Karpas-422 (cell line): ENCODE data around the gene MMP12. TPM values are rescaled to one million over a fixed set of nuclear protein-coding genes. Genes with fewer than 3 reads are reported as not detected.

ENCODE experiments used
- small RNA-seq: library from RNA; depleted of rRNA; stranded (forward); fragments of <200 nt; gene quantifications from one replicate; pipeline ENCODE3, GENCODE V24; 2014
- total RNA-seq: library from RNA; depleted of rRNA; stranded (reverse); fragments of >200 nt; shearing (Covaris generic); gene quantifications from 2 replicates; pipeline ENCODE4 v1.2.3, GENCODE V29; 2014; ENCODE audit warnings: low replicate concordance; rRNA removed

Gene MMP12
- total RNA-seq, 1 experiment from 2014 or later = not detected

Small RNA genes lying within 50 kb of the gene (small RNA-seq; reads per million reads assigned to genes)
- not detected for gene RNU7-159P

Other genes starting within 250 kb of the MMP12 start
- not detected in 2 replicates for gene MMP20, start 249.7 kb downstream of the MMP12 start, total RNA-seq
- not detected in 2 replicates for gene MMP27, start 169.2 kb downstream of the MMP12 start, total RNA-seq
- not detected in 2 replicates for gene MMP8, start 150.0 kb downstream of the MMP12 start, total RNA-seq
- gene MMP10, start 94.4 kb downstream of the MMP12 start, total RNA-seq = not detected in 2 replicates
- gene MMP1, start 76.8 kb downstream of the MMP12 start, total RNA-seq = not detected in 2 replicates
- not detected in 2 replicates for gene MMP3, start 31.4 kb downstream of the MMP12 start, total RNA-seq
- not detected in 2 replicates for gene MMP13, start 80.8 kb upstream of the MMP12 start, total RNA-seq
- gene DCUN1D5, start 217.2 kb upstream of the MMP12 start, total RNA-seq = 243 and 322 TPM in 2 replicates
- 1.2 and 3.9 TPM in 2 replicates for gene DYNC2H1, start 234.4 kb upstream of the MMP12 start, total RNA-seq